Measurements from ENCODE around the gene SBNO1.

DNA sequence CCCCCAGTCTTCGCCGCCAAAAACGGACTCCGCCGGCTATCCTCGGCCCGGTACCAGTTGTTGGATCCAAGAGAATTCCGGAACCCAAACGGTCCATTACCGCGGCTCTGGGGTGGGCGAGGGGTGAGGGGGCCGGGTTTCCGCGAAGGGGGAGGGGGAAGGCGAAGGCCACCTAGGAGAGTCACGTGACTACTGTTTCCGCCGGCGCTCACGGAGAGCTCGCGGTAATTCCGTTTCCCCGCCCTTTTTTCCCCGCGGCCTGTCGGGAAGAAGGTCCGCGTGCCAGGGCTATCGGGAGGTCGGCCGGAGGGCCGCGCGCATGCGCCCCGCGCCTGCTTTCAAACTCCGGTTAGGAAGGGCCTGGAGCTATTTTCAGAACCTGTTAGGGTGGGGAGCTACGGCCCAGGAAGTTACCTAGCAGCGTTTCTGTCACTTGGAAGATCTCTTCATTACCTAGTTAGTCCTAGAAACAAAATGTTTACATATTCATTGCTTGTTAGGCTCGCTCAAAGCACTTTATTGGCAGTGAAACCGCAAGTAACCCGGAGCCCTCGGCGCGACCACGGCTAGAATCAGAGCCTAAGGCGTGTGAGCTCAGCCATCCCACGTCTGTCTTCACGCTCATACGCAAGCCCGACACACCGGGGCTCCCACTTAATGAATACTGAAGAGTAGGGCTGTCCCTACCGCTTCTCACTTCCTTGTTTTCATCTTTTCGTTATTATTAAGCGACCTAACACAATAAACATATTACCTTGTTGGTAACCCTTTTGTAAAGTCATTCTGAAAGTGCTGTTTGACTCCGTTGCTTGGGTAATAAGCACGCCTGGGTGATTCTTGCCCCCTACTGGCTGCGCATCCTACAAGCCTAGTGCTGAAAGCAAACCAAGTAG, 624 bp upstream of the SBNO1 start:
- peak; percentile 81 for TF ChIP-seq CTCF (tag by site-specific recombination; IDR thresholded peaks at IDR 0.05)
- TF ChIP-seq ZNF549 (tag by site-specific recombination; IDR thresholded peaks at IDR 0.05): no peak
- no peak for TF ChIP-seq ZNF776 (tag by site-specific recombination; IDR thresholded peaks at IDR 0.05; ENCODE audit: borderline replicate concordance)
- TF ChIP-seq MEIS1 (CRISPR knock-in tag; IDR thresholded peaks at IDR 0.05; ENCODE audit: borderline replicate concordance): no peak
- TF ChIP-seq HOXC10 (CRISPR knock-in tag; IDR thresholded peaks at IDR 0.05): no peak
- peak; percentile 66; the same call in 1 of the 2 replicates for TF ChIP-seq ZNF24 (tag by site-specific recombination; IDR thresholded peaks at IDR 0.05)
- TF ChIP-seq, protein P1, sequence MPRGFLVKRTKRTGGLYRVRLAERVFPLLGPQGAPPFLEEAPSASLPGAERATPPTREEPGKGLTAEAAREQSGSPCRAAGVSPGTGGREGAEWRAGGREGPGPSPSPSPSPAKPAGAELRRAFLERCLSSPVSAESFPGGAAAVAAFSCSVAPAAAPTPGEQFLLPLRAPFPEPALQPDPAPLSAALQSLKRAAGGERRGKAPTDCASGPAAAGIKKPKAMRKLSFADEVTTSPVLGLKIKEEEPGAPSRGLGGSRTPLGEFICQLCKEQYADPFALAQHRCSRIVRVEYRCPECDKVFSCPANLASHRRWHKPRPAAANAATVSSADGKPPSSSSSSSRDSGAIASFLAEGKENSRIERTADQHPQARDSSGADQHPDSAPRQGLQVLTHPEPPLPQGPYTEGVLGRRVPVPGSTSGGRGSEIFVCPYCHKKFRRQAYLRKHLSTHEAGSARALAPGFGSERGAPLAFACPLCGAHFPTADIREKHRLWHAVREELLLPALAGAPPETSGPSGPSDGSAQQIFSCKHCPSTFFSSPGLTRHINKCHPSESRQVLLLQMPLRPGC (tag by site-specific recombination; IDR thresholded peaks at IDR 0.05): peak; percentile 61
- TF ChIP-seq KLF9 (tag by site-specific recombination; IDR thresholded peaks at IDR 0.05; ENCODE audit: low read depth): 0 out of 2 replicates have a peak, but pooled peaks have one; percentile 58
- 0 out of 2 replicates have a peak, but pooled peaks have one; percentile 40 for TF ChIP-seq YY1 (tag by site-specific recombination; IDR thresholded peaks at IDR 0.05)
- no peak for TF ChIP-seq FEZF1 (tag by site-specific recombination; IDR thresholded peaks at IDR 0.05)
- TF ChIP-seq ZNF843 (tag by site-specific recombination; IDR thresholded peaks at IDR 0.05): no peak
- no peak for TF ChIP-seq ZNF138 (tag by site-specific recombination; IDR thresholded peaks at IDR 0.05; ENCODE audit: borderline replicate concordance)
- TF ChIP-seq ZBTB20 (tag by site-specific recombination; IDR thresholded peaks at IDR 0.05): peak; percentile 86
- no peak for TF ChIP-seq TCF7L2 (IDR thresholded peaks at IDR 0.05; ENCODE audit: borderline replicate concordance, low read depth, low read length)

Data from HEK293 (cell line).